IMR-90 (cell line): ENCODE measurements around the gene TMEM132A. TPM values are rescaled to one million over a fixed set of nuclear protein-coding genes. Genes with fewer than 3 reads are reported as not detected.

Experiments used
- ATAC-seq: fragments of 200-7000 bp; cut with Tn5 transposase; 2 replicates; pipeline ENCODE4 v1.9.1; 2020; ENCODE audit warnings: low read depth, mild to moderate bottlenecking, moderate library complexity
- BruUV-seq: library from RNA; stranded (reverse); fragments of 400-500 nt; replicated peaks from 2 replicates; lab custom pipeline; 2021; lab: Mats Ljungman, UMichigan
- CTCF ChIA-PET: fragments of 300-600 bp; formaldehyde crosslinking; extraction: SDS; loops from one replicate; lab custom pipeline; 2021; ENCODE audit warnings: antibody characterized with exemption; lab: Yijun Ruan, JAX
- POLR2A ChIA-PET: fragments of 300-600 bp; sonication (Branson Sonifier 250); formaldehyde crosslinking; loops from one replicate; lab custom pipeline; 2022; ENCODE audit warnings: antibody characterized with exemption; ENCODE audit not compliant: unreplicated experiment; lab: Charles Lee
- DNase-seq: peaks from one replicate; pipeline ENCODE4 v3.0.0; 2013
- H2AFZ ChIP-seq: replicated peaks from 2 replicates; pipeline ENCODE3; 2013; ENCODE audit warnings: low read length, mild to moderate bottlenecking; ENCODE audit not compliant: poor library complexity
- H2AK5ac ChIP-seq: 2 replicates; pipeline ENCODE4 v1.6.1; 2013; ENCODE audit warnings: low read depth, low read length, inconsistent platforms
- H2AK9ac ChIP-seq: replicated peaks from 2 replicates; pipeline ENCODE3; 2013; ENCODE audit warnings: mild to moderate bottlenecking, low read depth, low read length, moderate library complexity; ENCODE audit not compliant: poor library complexity
- H2BK120ac ChIP-seq: 2 replicates; pipeline ENCODE4 v1.6.1; 2013; ENCODE audit warnings: low read depth, low read length, inconsistent platforms
- H2BK15ac ChIP-seq: 3 replicates; pipeline ENCODE4 v1.6.1; 2013; ENCODE audit warnings: low read depth, low read length, inconsistent platforms
- H2BK20ac ChIP-seq: 2 replicates; pipeline ENCODE4 v1.6.1; 2013; ENCODE audit warnings: low read depth, mild to moderate bottlenecking, inconsistent platforms, low read length, moderate library complexity
- H2BK5ac ChIP-seq: 2 replicates; pipeline ENCODE4 v1.6.1; 2013; ENCODE audit warnings: mild to moderate bottlenecking, low read depth, low read length, inconsistent platforms; ENCODE audit not compliant: poor library complexity, severe bottlenecking
- H3K14ac ChIP-seq: replicated peaks from 2 replicates; pipeline ENCODE4 v1.6.1; 2013; ENCODE audit warnings: low read depth, low read length, inconsistent platforms
- H3K18ac ChIP-seq: 2 replicates; pipeline ENCODE4 v1.6.1; 2013; ENCODE audit warnings: low read depth, low read length, control low read depth
- H3K23ac ChIP-seq: 2 replicates; pipeline ENCODE4 v1.6.1; 2013; ENCODE audit warnings: low read depth, low read length, inconsistent platforms
- H3K27ac ChIP-seq: 2 replicates; pipeline ENCODE4 v1.5.1; 2013; ENCODE audit warnings: mild to moderate bottlenecking, control low read depth, low read length; ENCODE audit not compliant: insufficient read depth
- H3K27me3 ChIP-seq: 2 replicates; pipeline ENCODE4 v1.6.1; 2013; ENCODE audit warnings: low read length; ENCODE audit not compliant: control insufficient read depth, insufficient read depth
- H3K36me3 ChIP-seq: 2 replicates; pipeline ENCODE4 v1.6.1; 2013; ENCODE audit warnings: low read length, mixed read lengths; ENCODE audit not compliant: control insufficient read depth, insufficient read depth
- H3K4ac ChIP-seq: 2 replicates; pipeline ENCODE4 v1.6.1; 2013; ENCODE audit warnings: low read depth, low read length, inconsistent platforms
- H3K4me1 ChIP-seq: 2 replicates; pipeline ENCODE4 v1.6.1; 2013; ENCODE audit warnings: low read length, mixed read lengths; ENCODE audit not compliant: control insufficient read depth, insufficient read depth
- H3K4me2 ChIP-seq: 2 replicates; pipeline ENCODE4 v1.6.1; 2013; ENCODE audit warnings: low read depth, mild to moderate bottlenecking, control low read depth, low read length, moderate library complexity
- H3K4me3 ChIP-seq: 2 replicates; pipeline ENCODE4 v1.5.1; 2013; ENCODE audit warnings: low read depth, mild to moderate bottlenecking, control low read depth, low read length, moderate library complexity; ENCODE audit not compliant: insufficient read depth
- H3K56ac ChIP-seq: 2 replicates; pipeline ENCODE4 v1.6.1; 2013; ENCODE audit warnings: low read length, inconsistent platforms; ENCODE audit not compliant: insufficient read depth; ENCODE audit errors: extremely low read depth
- H3K79me1 ChIP-seq, 2 experiments: 2 replicates each; pipeline ENCODE4 v1.6.1; 2013; ENCODE audit warnings: low read length in 2 of 2, inconsistent platforms in 1 of 2, low read depth in 1 of 2
- H3K9ac ChIP-seq: 2 replicates; pipeline ENCODE4 v1.6.1; 2013; ENCODE audit warnings: low read depth, low read length, control low read depth
- H3K9me1 ChIP-seq: 2 replicates; pipeline ENCODE4 v1.6.1; 2013; ENCODE audit warnings: low read length, inconsistent platforms; ENCODE audit not compliant: insufficient read depth
- H3K9me3 ChIP-seq: 2 replicates; pipeline ENCODE4 v1.6.1; 2013; ENCODE audit warnings: low read length; ENCODE audit not compliant: control insufficient read depth, insufficient read depth
- H4K20me1 ChIP-seq: 2 replicates; pipeline ENCODE4 v1.6.1; 2013; ENCODE audit warnings: low read length, inconsistent platforms; ENCODE audit not compliant: insufficient read depth
- H4K5ac ChIP-seq: 2 replicates; pipeline ENCODE4 v1.6.1; 2013; ENCODE audit warnings: mild to moderate bottlenecking, low read depth, low read length, control low read depth
- H4K8ac ChIP-seq, 2 experiments: 2 replicates each; pipeline ENCODE4 v1.6.1; 2013; ENCODE audit warnings: low read depth in 2 of 2, low read length in 2 of 2, control low read depth in 1 of 2, inconsistent platforms in 1 of 2
- H4K91ac ChIP-seq: 2 replicates; pipeline ENCODE4 v1.6.1; 2013; ENCODE audit warnings: low read depth, low read length, inconsistent platforms; ENCODE audit not compliant: insufficient read depth
- BHLHE40 ChIP-seq: fragments of 150-350 bp; IDR thresholded peaks from 2 replicates; pipeline ENCODE4 v1.6.1; 2016; ENCODE audit warnings: mild to moderate bottlenecking, low read depth, low read length
- CEBPB ChIP-seq: IDR thresholded peaks from 2 replicates; pipeline ENCODE4 v1.6.1; 2012; ENCODE audit warnings: low read depth, low read length, improper control_type of control experiment
- CHD1 ChIP-seq: IDR thresholded peaks from 2 replicates; pipeline ENCODE4 v1.6.1; 2012; ENCODE audit warnings: low read depth, low read length, improper control_type of control experiment
- CTCF ChIP-seq: conservative IDR thresholded peaks from 2 replicates; pipeline ENCODE4 v1.5.1; 2012; ENCODE audit warnings: mild to moderate bottlenecking, low read depth, low read length, improper control_type of control experiment
- ELK1 ChIP-seq: fragments of 150-350 bp; IDR thresholded peaks from 2 replicates; pipeline ENCODE4 v1.6.1; 2016; ENCODE audit warnings: low read depth, mild to moderate bottlenecking, low read length, moderate library complexity, borderline replicate concordance
- FOS ChIP-seq: fragments of 150-350 bp; IDR thresholded peaks from 2 replicates; pipeline ENCODE4 v1.6.1; 2016; ENCODE audit warnings: low read depth, low read length
- MAFK ChIP-seq: IDR thresholded peaks from 2 replicates; pipeline ENCODE4 v1.6.1; 2012; ENCODE audit warnings: low read depth, low read length, improper control_type of control experiment
- MAZ ChIP-seq: IDR thresholded peaks from 2 replicates; pipeline ENCODE4 v1.6.1; 2012; ENCODE audit warnings: low read depth, mild to moderate bottlenecking, low read length, improper control_type of control experiment, moderate library complexity, borderline replicate concordance
- MXI1 ChIP-seq: IDR thresholded peaks from 2 replicates; pipeline ENCODE4 v1.6.1; 2012; ENCODE audit warnings: low read depth, mild to moderate bottlenecking, low read length, moderate library complexity, borderline replicate concordance
- NFE2L2 ChIP-seq: fragments of 150-350 bp; IDR thresholded peaks from 2 replicates; pipeline ENCODE4 v1.6.1; 2016; ENCODE audit warnings: low read depth, mild to moderate bottlenecking, low read length
- POLR2A ChIP-seq: IDR thresholded peaks from 2 replicates; pipeline ENCODE4 v1.6.1; 2012; ENCODE audit warnings: mild to moderate bottlenecking, low read depth, low read length
- RAD21 ChIP-seq: IDR thresholded peaks from 2 replicates; pipeline ENCODE4 v1.6.1; 2012; ENCODE audit warnings: low read length, improper control_type of control experiment
- RCOR1 ChIP-seq: IDR thresholded peaks from 2 replicates; pipeline ENCODE4 v1.6.1; 2012; ENCODE audit warnings: mild to moderate bottlenecking, low read length, improper control_type of control experiment; ENCODE audit not compliant: insufficient replicate concordance
- RFX5 ChIP-seq: IDR thresholded peaks from 2 replicates; pipeline ENCODE4 v1.8.0; 2012; ENCODE audit warnings: low read depth, mild to moderate bottlenecking, low read length, moderate library complexity
- SMC3 ChIP-seq: fragments of 150-350 bp; IDR thresholded peaks from 2 replicates; pipeline ENCODE4 v1.6.1; 2016; ENCODE audit warnings: low read depth, mild to moderate bottlenecking, antibody characterized with exemption, low read length, moderate library complexity
- USF2 ChIP-seq: fragments of 150-350 bp; IDR thresholded peaks from 2 replicates; pipeline ENCODE4 v1.6.1; 2017; ENCODE audit warnings: mild to moderate bottlenecking, antibody characterized with exemption, low read length, low read depth
- WGBS, 2 experiments: methylation state at CpG; one replicate each; pipeline versions ENCODE4 v1.1.5 to v1.1.7; 2013; ENCODE audit warnings: missing lambda C conversion rate in 2 of 2; ENCODE audit not compliant: insufficient read length in 1 of 2; ENCODE audit errors: extremely low coverage in 2 of 2; 5-methylcytosine and 5-hydroxymethylcytosine counted together
- dilution Hi-C: fragments of 300-500 bp; cut with HindIII; formaldehyde crosslinking; loops from one replicate; pipeline ENCODE4 v1.14.3; 2018; ENCODE audit warnings: low sequenced_read_pairs; ENCODE audit not compliant: unreplicated experiment
- in situ Hi-C: fragments of 300-500 bp; cut with MboI; formaldehyde crosslinking; loops from 3 replicates; pipeline ENCODE4 v1.14.3; 2019; ENCODE audit warnings: low sequenced_read_pairs, inconsistent platforms, mixed read lengths
- intact Hi-C: fragments of 100-400 bp; cut with micrococcal nuclease; formaldehyde crosslinking; loops from 2 replicates; pipeline ENCODE4 v1.10.0; 2022
- polyA plus RNA-seq, 3 experiments: library from polyadenylated mRNA; depleted of rRNA; stranded (reverse); fragments of >200 nt; gene quantifications; 2 replicates each; pipeline ENCODE4 v1.2.3, GENCODE V29; 2012; ENCODE audit warnings: low replicate concordance in 1 of 3
- total RNA-seq: library from RNA; depleted of rRNA; stranded (reverse); fragments of >200 nt; gene quantifications from 2 replicates; pipeline ENCODE4 v1.2.3, GENCODE V29; 2012

TMEM132A gene
- total and polyA plus RNA-seq, 2 of the 4 experiments (the other 2 are of a cell fraction), result 7.7 to 64.2 TPM

- Histone ChIP-seq H3K9ac (no peak overlapping the region), H2BK20ac (no peak overlapping the region), H4K20me1 (no peaks in the 10 kb centered on the region), H2AK9ac (no peak overlapping the region), H3K9me3 (no peaks in the 10 kb centered on the region), H2BK15ac (no peak overlapping the region), H3K4ac (no peak overlapping the region), H3K9me1 (0 out of 2 replicates have a peak, but pooled peaks cover 4% of the 10 kb centered on the region), H3K27me3 (no peaks in the 10 kb centered on the region), H3K4me2 (no peak overlapping the region), H3K27ac (no peak overlapping the region), H3K14ac (no peak overlapping the region), H3K4me3 (no peak overlapping the region), H2BK120ac (no peak overlapping the region), H3K23ac (no peak overlapping the region), H4K91ac (no peak overlapping the region), H2AK5ac (no peak overlapping the region), H4K5ac (no peak overlapping the region), H3K4me1 (peaks cover 13% of the 10 kb centered on the region), H4K8ac (no peak overlapping the region), H2BK5ac (no peak overlapping the region), H3K56ac (no peak overlapping the region), H2AFZ (no peak overlapping the region), H3K18ac (no peak overlapping the region), H3K79me1 (no peaks in the 10 kb centered on the region; a peak in 1 of 4 replicates), H3K36me3 (peaks cover 5% of the 10 kb centered on the region)
- POLR2A ChIA-PET, result no interaction called here
- TF ChIP-seq CEBPB (no peak), MXI1 (no peak), MAZ (no peak), RFX5 (no peak), NFE2L2 (no peak), RCOR1 (no peak), RAD21 (no peak), MAFK (no peak), POLR2A (no peak), SMC3 (no peak), USF2 (no peak), FOS (no peak), BHLHE40 (no peak), ELK1 (no peak), CHD1 (no peak), CTCF (no peak)
- WGBS, 2 experiments, result 100% methylated on average over 1 of the region's 5 CpGs; no CpG with 5 or more reads in 1 of the 2 experiments
- DNase-seq (no peak), ATAC-seq (no peak)
- in situ Hi-C loops (no loop called here), intact Hi-C loops (no loop called here), dilution Hi-C loops (no loop called here)
- no TSS peak for BruUV-seq
- CTCF ChIA-PET, result no interaction called here
Observed at GRCh38 chr11:60948250-60948649, 24.0 kb downstream of the TMEM132A start.
